ENCODE data around the gene DSPP.

Gene DSPP

DNA sequence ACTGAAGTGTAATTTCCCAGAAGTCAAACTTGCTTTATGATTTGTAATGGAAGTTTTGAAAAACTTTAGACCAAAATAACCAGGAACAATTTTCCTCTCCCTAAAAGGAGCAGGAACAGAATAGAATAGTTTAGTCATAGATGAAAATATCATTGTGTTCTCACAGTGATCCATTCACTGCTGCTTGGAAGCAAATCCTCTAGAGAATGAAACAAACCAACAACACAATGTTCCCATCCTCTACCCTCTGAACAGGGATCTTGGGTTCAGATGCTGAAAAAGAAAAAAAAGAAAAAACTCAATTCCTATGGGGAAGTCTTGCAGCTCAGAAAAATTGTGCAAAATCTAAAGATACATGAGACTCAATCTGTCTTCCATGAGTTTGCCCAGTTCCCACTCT lies 12.2 kb downstream of the DSPP start:
- H3K4me3 ChIP-seq (ENCODE audit: low read depth in 1 of 2, low read length in 2 of 2) = no peak overlapping the region
- H3K27ac ChIP-seq (ENCODE audit: low read depth, low read length) = no peak overlapping the region
- H3K27me3 ChIP-seq (ENCODE audit: control insufficient read depth in 1 of 2, insufficient read depth in 2 of 2, low read length in 2 of 2) = no peaks in the 10 kb centered on the region
- no peak overlapping the region for H3K9ac ChIP-seq (ENCODE audit: low read depth in 1 of 2, low read length in 2 of 2)
- no peaks in the 10 kb centered on the region for H3K9me3 ChIP-seq (ENCODE audit: control insufficient read depth in 1 of 2, low read length in 2 of 2)
- no peaks in the 10 kb centered on the region for H3K36me3 ChIP-seq (ENCODE audit: control insufficient read depth in 1 of 2, insufficient read depth in 2 of 2, low read length in 2 of 2)
- no peaks in the 10 kb centered on the region for H3K4me1 ChIP-seq (ENCODE audit: control insufficient read depth in 1 of 2, insufficient read depth in 2 of 2, low read length in 2 of 2)

GRCh38 chr4:87622303-87622702 lies 14.0 kb downstream of the DSPP start:
- H3K36me3 ChIP-seq (ENCODE audit: control insufficient read depth in 1 of 2, insufficient read depth in 2 of 2, low read length in 2 of 2) = no peaks in the 10 kb centered on the region
- H3K9ac ChIP-seq (ENCODE audit: low read depth in 1 of 2, low read length in 2 of 2) = no peak overlapping the region
- no peaks in the 10 kb centered on the region for H3K27me3 ChIP-seq (ENCODE audit: control insufficient read depth in 1 of 2, insufficient read depth in 2 of 2, low read length in 2 of 2)
- H3K4me1 ChIP-seq (ENCODE audit: control insufficient read depth in 1 of 2, insufficient read depth in 2 of 2, low read length in 2 of 2) = no peaks in the 10 kb centered on the region
- H3K27ac ChIP-seq (ENCODE audit: low read depth, low read length) = no peak overlapping the region
- no peaks in the 10 kb centered on the region for H3K9me3 ChIP-seq (ENCODE audit: control insufficient read depth in 1 of 2, low read length in 2 of 2)
- no peak overlapping the region for H3K4me3 ChIP-seq (ENCODE audit: low read depth in 1 of 2, low read length in 2 of 2)

DNA sequence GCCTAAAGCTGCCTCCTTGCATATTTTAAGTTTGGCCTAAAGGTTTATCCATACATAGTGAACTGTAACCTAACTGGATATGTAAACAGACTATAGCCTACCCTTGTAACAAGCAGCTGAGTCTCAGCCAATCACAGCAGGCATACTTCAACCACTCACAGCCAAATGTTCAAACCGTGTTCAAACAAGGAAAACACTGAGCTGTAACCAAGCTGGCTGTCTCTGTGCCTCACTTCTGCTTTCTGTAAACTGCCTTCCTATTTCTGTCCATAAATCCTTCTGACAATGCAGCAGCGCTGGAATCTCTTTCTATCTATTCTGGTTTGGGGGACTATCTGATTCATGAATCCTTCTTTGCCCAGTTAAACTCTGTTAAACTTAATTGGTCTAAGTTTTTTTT lies 16.4 kb downstream of the DSPP start:
- no peaks in the 10 kb centered on the region for H3K4me1 ChIP-seq (ENCODE audit: control insufficient read depth in 1 of 2, insufficient read depth in 2 of 2, low read length in 2 of 2)
- no peaks in the 10 kb centered on the region for H3K27me3 ChIP-seq (ENCODE audit: control insufficient read depth in 1 of 2, insufficient read depth in 2 of 2, low read length in 2 of 2)
- H3K9me3 ChIP-seq (ENCODE audit: control insufficient read depth in 1 of 2, low read length in 2 of 2) = no peaks in the 10 kb centered on the region
- no peaks in the 10 kb centered on the region for H3K36me3 ChIP-seq (ENCODE audit: control insufficient read depth in 1 of 2, insufficient read depth in 2 of 2, low read length in 2 of 2)
- H3K9ac ChIP-seq (ENCODE audit: low read depth in 1 of 2, low read length in 2 of 2) = no peak overlapping the region
- H3K4me3 ChIP-seq (ENCODE audit: low read depth in 1 of 2, low read length in 2 of 2) = no peak overlapping the region
- H3K27ac ChIP-seq (ENCODE audit: low read depth, low read length) = no peak overlapping the region

- H3K9ac ChIP-seq (ENCODE audit: low read depth in 1 of 2, low read length in 2 of 2) = no peak overlapping the region
- H3K9me3 ChIP-seq (ENCODE audit: control insufficient read depth in 1 of 2, low read length in 2 of 2) = no peaks in the 10 kb centered on the region
- H3K4me3 ChIP-seq (ENCODE audit: low read depth in 1 of 2, low read length in 2 of 2) = no peak overlapping the region
- H3K27me3 ChIP-seq (ENCODE audit: control insufficient read depth in 1 of 2, insufficient read depth in 2 of 2, low read length in 2 of 2) = no peaks in the 10 kb centered on the region
- no peaks in the 10 kb centered on the region for H3K36me3 ChIP-seq (ENCODE audit: control insufficient read depth in 1 of 2, insufficient read depth in 2 of 2, low read length in 2 of 2)
- no peak overlapping the region for H3K27ac ChIP-seq (ENCODE audit: low read depth, low read length)
- no peaks in the 10 kb centered on the region for H3K4me1 ChIP-seq (ENCODE audit: control insufficient read depth in 1 of 2, insufficient read depth in 2 of 2, low read length in 2 of 2)
These were observed 23.3 kb downstream of the DSPP start for GRCh38 chr4:87631668-87632067.

DNA sequence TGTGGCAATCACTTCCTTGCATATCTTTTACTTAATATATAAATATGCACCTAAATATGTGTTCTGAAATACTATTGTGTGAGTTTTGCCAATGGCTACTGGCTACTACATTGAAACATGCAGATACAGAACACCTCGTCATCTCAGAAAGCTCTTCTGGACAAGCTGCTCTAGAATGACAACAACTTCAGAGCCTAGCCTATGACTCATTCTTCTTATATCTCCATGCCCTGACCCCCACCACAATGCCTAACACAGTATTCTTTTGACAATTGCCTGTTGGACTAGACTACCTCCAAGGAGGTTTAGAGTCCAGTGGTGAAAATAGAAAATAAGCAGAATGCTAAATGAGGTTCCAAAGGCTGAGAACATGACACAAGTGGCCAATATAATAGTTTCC lies 24.1 kb downstream of the DSPP start:
- no peaks in the 10 kb centered on the region for H3K4me1 ChIP-seq (ENCODE audit: control insufficient read depth in 1 of 2, insufficient read depth in 2 of 2, low read length in 2 of 2)
- H3K36me3 ChIP-seq (ENCODE audit: control insufficient read depth in 1 of 2, insufficient read depth in 2 of 2, low read length in 2 of 2) = no peaks in the 10 kb centered on the region
- H3K9me3 ChIP-seq (ENCODE audit: control insufficient read depth in 1 of 2, low read length in 2 of 2) = no peaks in the 10 kb centered on the region
- no peak overlapping the region for H3K4me3 ChIP-seq (ENCODE audit: low read depth in 1 of 2, low read length in 2 of 2)
- no peak overlapping the region for H3K27ac ChIP-seq (ENCODE audit: low read depth, low read length)
- H3K9ac ChIP-seq (ENCODE audit: low read depth in 1 of 2, low read length in 2 of 2) = no peak overlapping the region
- H3K27me3 ChIP-seq (ENCODE audit: control insufficient read depth in 1 of 2, insufficient read depth in 2 of 2, low read length in 2 of 2) = no peaks in the 10 kb centered on the region

- Histone ChIP-seq H3K4me1 (ENCODE audit: control insufficient read depth in 1 of 2, insufficient read depth in 2 of 2, low read length in 2 of 2) (no peaks in the 10 kb centered on the region), H3K36me3 (ENCODE audit: control insufficient read depth in 1 of 2, insufficient read depth in 2 of 2, low read length in 2 of 2) (no peaks in the 10 kb centered on the region), H3K9me3 (ENCODE audit: control insufficient read depth in 1 of 2, low read length in 2 of 2) (no peaks in the 10 kb centered on the region), H3K27me3 (ENCODE audit: control insufficient read depth in 1 of 2, insufficient read depth in 2 of 2, low read length in 2 of 2) (no peaks in the 10 kb centered on the region), H3K27ac (ENCODE audit: low read depth, low read length) (no peak overlapping the region), H3K9ac (ENCODE audit: low read depth in 1 of 2, low read length in 2 of 2) (no peak overlapping the region), H3K4me3 (ENCODE audit: low read depth in 1 of 2, low read length in 2 of 2) (no peak overlapping the region)
These were observed 24.9 kb downstream of the DSPP start for GRCh38 chr4:87633243-87633642.

DNA sequence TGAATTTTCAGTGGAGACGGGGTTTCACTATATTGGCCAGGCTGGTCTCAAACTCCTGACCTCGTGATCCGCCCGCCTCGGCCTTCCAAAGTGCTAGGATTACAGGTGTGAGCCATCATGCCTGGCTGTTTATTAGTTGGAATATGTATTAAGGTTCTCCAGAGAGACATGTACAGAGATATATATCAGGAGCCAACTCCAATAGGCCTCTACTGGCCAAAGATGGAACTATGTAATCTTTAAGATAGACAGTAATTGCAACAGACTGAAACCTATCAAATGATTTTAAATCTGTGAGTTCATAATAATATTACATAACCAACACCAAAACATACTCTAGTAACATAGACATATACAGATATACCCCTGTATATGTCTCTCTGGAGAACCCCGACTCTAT lies 36.0 kb downstream of the DSPP start:
- H3K9me3 ChIP-seq (ENCODE audit: control insufficient read depth in 1 of 2, low read length in 2 of 2) = no peaks in the 10 kb centered on the region
- no peak overlapping the region for H3K27ac ChIP-seq (ENCODE audit: low read depth, low read length)
- no peak overlapping the region for H3K9ac ChIP-seq (ENCODE audit: low read depth in 1 of 2, low read length in 2 of 2)
- H3K4me3 ChIP-seq (ENCODE audit: low read depth in 1 of 2, low read length in 2 of 2) = no peak overlapping the region
- no peaks in the 10 kb centered on the region for H3K4me1 ChIP-seq (ENCODE audit: control insufficient read depth in 1 of 2, insufficient read depth in 2 of 2, low read length in 2 of 2)
- no peaks in the 10 kb centered on the region for H3K36me3 ChIP-seq (ENCODE audit: control insufficient read depth in 1 of 2, insufficient read depth in 2 of 2, low read length in 2 of 2)
- H3K27me3 ChIP-seq (ENCODE audit: control insufficient read depth in 1 of 2, insufficient read depth in 2 of 2, low read length in 2 of 2) = no peaks in the 10 kb centered on the region

GRCh38 chr4:87649980-87650379 lies 41.7 kb downstream of the DSPP start, which contains the start of gene DMP1:
Gene DMP1, plus strand, starts transcription at chr4:87650280. Its CDS starts 6,213 bp downstream, at chr4:87656493.
- H3K4me3 ChIP-seq (ENCODE audit: low read depth in 1 of 2, low read length in 2 of 2) = no peak within 1 kb of the TSS
- H3K36me3 ChIP-seq (ENCODE audit: control insufficient read depth in 1 of 2, insufficient read depth in 2 of 2, low read length in 2 of 2) = no peaks in the 10 kb centered on the region
- H3K9ac ChIP-seq (ENCODE audit: low read depth in 1 of 2, low read length in 2 of 2) = no peak within 1 kb of the TSS

GRCh38 chr4:87650938-87651337 lies 42.6 kb downstream of the DSPP start:
- H3K27me3 ChIP-seq (ENCODE audit: control insufficient read depth in 1 of 2, insufficient read depth in 2 of 2, low read length in 2 of 2) = no peaks in the 10 kb centered on the region
- H3K4me3 ChIP-seq (ENCODE audit: low read depth in 1 of 2, low read length in 2 of 2) = no peak overlapping the region
- H3K27ac ChIP-seq (ENCODE audit: low read depth, low read length) = no peak overlapping the region
- H3K36me3 ChIP-seq (ENCODE audit: control insufficient read depth in 1 of 2, insufficient read depth in 2 of 2, low read length in 2 of 2) = no peaks in the 10 kb centered on the region
- no peaks in the 10 kb centered on the region for H3K9me3 ChIP-seq (ENCODE audit: control insufficient read depth in 1 of 2, low read length in 2 of 2)
- no peak overlapping the region for H3K9ac ChIP-seq (ENCODE audit: low read depth in 1 of 2, low read length in 2 of 2)
- no peaks in the 10 kb centered on the region for H3K4me1 ChIP-seq (ENCODE audit: control insufficient read depth in 1 of 2, insufficient read depth in 2 of 2, low read length in 2 of 2)

More at GRCh38 chr4:87649980-87650379, 41.7 kb downstream of the DSPP start, which contains the start of gene DMP1:
- no peak within 1 kb of the TSS for H3K27ac ChIP-seq (ENCODE audit: low read depth, low read length)
- no peaks in the 10 kb centered on the region for H3K4me1 ChIP-seq (ENCODE audit: control insufficient read depth in 1 of 2, insufficient read depth in 2 of 2, low read length in 2 of 2)
- no peaks in the 10 kb centered on the region for H3K9me3 ChIP-seq (ENCODE audit: control insufficient read depth in 1 of 2, low read length in 2 of 2)
- no peaks in the 10 kb centered on the region for H3K27me3 ChIP-seq (ENCODE audit: control insufficient read depth in 1 of 2, insufficient read depth in 2 of 2, low read length in 2 of 2)

- Histone ChIP-seq H3K36me3 (ENCODE audit: control insufficient read depth in 1 of 2, insufficient read depth in 2 of 2, low read length in 2 of 2) (no peaks in the 10 kb centered on the region), H3K27ac (ENCODE audit: low read depth, low read length) (no peak overlapping the region), H3K4me1 (ENCODE audit: control insufficient read depth in 1 of 2, insufficient read depth in 2 of 2, low read length in 2 of 2) (no peaks in the 10 kb centered on the region), H3K27me3 (ENCODE audit: control insufficient read depth in 1 of 2, insufficient read depth in 2 of 2, low read length in 2 of 2) (no peaks in the 10 kb centered on the region), H3K9me3 (ENCODE audit: control insufficient read depth in 1 of 2, low read length in 2 of 2) (no peaks in the 10 kb centered on the region), H3K9ac (ENCODE audit: low read depth in 1 of 2, low read length in 2 of 2) (no peak overlapping the region), H3K4me3 (ENCODE audit: low read depth in 1 of 2, low read length in 2 of 2) (no peak overlapping the region)
These were observed 43.6 kb downstream of the DSPP start for GRCh38 chr4:87651941-87652340.

GRCh38 chr4:87654487-87655044 lies 46.2 kb downstream of the DSPP start:
- H3K36me3 ChIP-seq (ENCODE audit: control insufficient read depth in 1 of 2, insufficient read depth in 2 of 2, low read length in 2 of 2) = no peaks in the 10 kb centered on the region
- no peaks in the 10 kb centered on the region for H3K4me1 ChIP-seq (ENCODE audit: control insufficient read depth in 1 of 2, insufficient read depth in 2 of 2, low read length in 2 of 2)
- no peak overlapping the region for H3K27ac ChIP-seq (ENCODE audit: low read depth, low read length)
- no peak overlapping the region for H3K4me3 ChIP-seq (ENCODE audit: low read depth in 1 of 2, low read length in 2 of 2)
- no peak overlapping the region for H3K9ac ChIP-seq (ENCODE audit: low read depth in 1 of 2, low read length in 2 of 2)
- no peaks in the 10 kb centered on the region for H3K9me3 ChIP-seq (ENCODE audit: control insufficient read depth in 1 of 2, low read length in 2 of 2)
- H3K27me3 ChIP-seq (ENCODE audit: control insufficient read depth in 1 of 2, insufficient read depth in 2 of 2, low read length in 2 of 2) = no peaks in the 10 kb centered on the region
